SK-N-SH treated with all-trans-retinoic acid at 6 μM for 48 hours (cell line): ENCODE data around the gene TLDC2.

Source experiments
- ARNTL ChIP-seq: fragments of 450-650 bp; formaldehyde crosslinking; IDR thresholded peaks from 2 replicates; pipeline ENCODE4 v1.5.0; 2020; ENCODE audit warnings: low read depth, mild to moderate bottlenecking, moderate library complexity, borderline replicate concordance
- GLIS3 ChIP-seq: fragments of 250-450 bp; sonication (Bioruptor Pico); IDR thresholded peaks from 2 replicates; pipeline ENCODE4 v1.5.0; 2020; ENCODE audit warnings: mild to moderate bottlenecking, moderate library complexity
- PATZ1 ChIP-seq: fragments of 250-450 bp; sonication (Bioruptor Pico); IDR thresholded peaks from 2 replicates; pipeline ENCODE4 v1.8.0; 2020; ENCODE audit warnings: mild to moderate bottlenecking, moderate library complexity, borderline replicate concordance

DNA sequence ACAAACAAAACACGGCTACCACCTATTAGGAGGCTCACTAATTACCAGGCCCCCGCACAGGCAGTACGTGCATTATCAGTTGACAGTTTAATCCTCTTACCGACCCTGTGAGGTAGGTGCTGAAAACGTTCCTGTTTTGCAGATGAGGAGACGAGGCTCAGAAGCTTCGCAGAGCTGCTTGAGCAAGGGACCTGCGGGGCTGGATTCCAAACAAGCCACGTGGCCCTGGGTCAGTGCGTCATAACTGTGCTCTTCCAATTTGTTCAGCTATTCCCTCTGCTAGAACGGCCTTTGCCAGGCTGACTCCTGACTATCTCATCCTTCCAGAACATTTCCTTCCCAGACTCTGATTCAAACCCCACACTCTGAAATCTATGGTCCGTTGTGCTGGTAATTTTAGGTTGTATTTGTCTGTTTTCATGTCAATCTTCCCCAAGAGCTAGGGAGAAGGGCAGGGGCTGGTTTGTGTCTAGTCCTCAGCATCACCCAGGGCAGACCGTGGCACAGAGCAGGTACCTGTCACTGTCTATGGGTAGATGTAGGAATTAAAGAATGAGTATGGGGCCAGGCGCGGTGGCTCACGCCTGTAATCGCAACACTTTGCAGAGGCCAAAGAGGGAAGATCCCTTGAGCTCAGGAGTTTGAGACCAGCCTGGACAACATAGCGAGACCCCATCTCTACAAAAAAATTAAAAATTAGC lies 28.8 kb upstream of the TLDC2 start:
- no peak for TF ChIP-seq ARNTL (CRISPR knock-in tag)
- TF ChIP-seq GLIS3 (CRISPR knock-in tag) = no peak
- no peak for TF ChIP-seq PATZ1 (CRISPR knock-in tag)
